GM19467 (cell line): ENCODE data around the gene SH3RF3.

Source experiments
- ATAC-seq: cut with Tn5 transposase; IDR thresholded peaks from one replicate; pipeline ENCODE4 v1.9.1; 2021; ENCODE audit warnings: mild to moderate bottlenecking, moderate library complexity; ENCODE audit not compliant: unreplicated experiment

SH3RF3 gene

GRCh38 chr2:109176928-109177327, 47.9 kb downstream of the SH3RF3 start:
- ATAC-seq = no peak

GRCh38 chr2:109177635-109178034, 48.6 kb downstream of the SH3RF3 start:
- no peak for ATAC-seq

GRCh38 chr2:109178968-109179367, 50.0 kb downstream of the SH3RF3 start:
- ATAC-seq = no peak

GRCh38 chr2:109180786-109181185, 51.8 kb downstream of the SH3RF3 start:
- no peak for ATAC-seq

GRCh38 chr2:109182426-109182825, 53.4 kb downstream of the SH3RF3 start:
- ATAC-seq = no peak

DNA sequence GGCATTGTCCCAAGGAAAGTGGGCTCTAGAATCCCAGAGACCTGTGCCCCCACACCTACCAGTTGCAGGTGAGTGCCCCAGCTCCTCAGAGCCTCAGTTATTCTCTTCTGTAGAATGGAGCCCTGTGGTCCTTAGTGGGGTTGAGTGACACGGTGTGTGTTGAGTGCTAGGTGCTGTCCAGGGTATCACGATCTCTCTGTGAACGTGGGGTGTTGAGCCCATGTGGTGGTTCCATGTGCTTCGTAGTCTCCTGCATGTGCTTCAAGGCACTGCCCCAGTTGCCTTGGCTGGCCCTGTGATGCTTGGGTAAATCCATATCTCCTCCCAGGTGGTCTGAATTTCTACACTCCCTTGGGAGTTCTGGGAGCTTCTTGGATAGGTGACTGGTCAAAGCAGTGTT, 54.9 kb downstream of the SH3RF3 start:
- no peak for ATAC-seq

- ATAC-seq = no peak
Observed at GRCh38 chr2:109184368-109184767, 55.4 kb downstream of the SH3RF3 start.

DNA sequence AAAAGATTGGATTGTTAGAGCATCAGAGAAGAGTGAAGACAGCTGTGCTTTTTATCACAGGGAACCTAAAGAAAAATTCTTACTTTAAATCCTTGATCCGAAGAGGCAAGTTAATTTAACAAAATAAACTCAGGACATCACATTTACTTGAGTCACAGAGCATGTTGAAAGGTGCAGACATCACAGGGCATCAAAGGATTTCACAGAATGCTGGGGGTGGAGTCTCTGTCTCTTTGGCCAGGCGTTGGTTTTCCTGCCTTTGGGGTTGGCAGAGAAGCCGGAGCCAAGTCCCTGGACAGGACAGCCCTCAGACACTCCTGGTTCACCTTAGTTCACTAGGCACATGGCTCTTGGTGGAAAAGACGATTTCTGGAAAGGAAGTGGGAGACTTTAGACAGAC, 56.3 kb downstream of the SH3RF3 start:
- ATAC-seq = no peak

DNA sequence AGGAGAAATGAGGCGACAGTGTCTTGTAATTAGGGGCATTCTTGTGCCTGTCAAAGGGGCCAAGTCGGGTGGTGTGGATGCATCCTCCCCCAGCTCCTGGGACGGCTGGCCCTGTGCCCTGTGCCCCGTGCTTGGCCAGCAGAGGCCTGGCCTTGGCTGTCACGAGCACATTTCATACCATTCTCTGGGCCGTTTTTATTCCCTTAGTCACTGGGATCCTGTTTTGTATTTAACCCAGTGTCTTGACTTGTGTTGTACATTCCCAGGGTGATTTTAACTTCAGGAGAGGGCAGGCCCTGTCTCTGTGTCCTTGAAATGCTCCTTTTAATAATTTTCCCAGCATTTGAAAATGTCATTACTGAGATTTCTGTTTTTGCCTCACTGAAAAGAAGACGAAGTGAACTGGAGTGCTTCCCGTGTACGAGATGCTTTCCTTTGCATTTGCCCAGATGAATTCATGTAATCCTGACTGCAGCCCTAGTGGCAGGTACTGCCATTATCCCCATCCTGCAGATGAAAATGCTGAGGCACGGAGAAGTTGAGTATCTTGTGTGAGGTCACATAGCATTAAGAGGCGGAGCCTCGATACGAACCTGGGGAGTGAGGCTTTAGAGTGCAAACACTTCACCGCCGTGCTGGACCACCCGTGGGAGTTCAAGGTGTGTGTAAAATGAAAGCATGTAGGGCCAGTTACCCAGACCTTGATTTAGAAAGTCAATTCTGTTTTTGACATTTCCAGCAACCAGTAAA, 57.0 kb downstream of the SH3RF3 start:
- no peak for ATAC-seq

- no peak for ATAC-seq
Observed at GRCh38 chr2:109186656-109187250, 57.7 kb downstream of the SH3RF3 start.

- ATAC-seq = no peak
Observed at GRCh38 chr2:109187711-109188495, 58.9 kb downstream of the SH3RF3 start.

DNA sequence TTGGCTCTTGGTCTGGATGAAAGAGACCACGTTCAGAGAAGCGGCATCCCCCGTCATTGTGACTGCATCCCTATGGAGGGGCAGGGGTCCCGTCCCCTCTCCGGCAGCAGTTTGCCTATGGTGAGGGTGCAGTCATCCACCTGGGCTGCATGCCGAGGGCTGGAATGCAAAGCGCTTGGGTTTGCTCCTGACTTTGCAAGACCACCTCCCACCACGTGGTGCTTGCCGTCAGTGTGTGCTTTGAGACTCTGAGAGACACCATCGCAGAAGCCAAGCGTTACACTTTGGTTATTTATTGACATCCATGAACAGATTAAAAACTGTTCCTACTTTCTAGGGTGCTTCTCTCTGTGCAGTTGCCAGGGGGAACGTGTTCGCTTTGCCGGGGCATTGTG, 59.5 kb downstream of the SH3RF3 start:
- no peak for ATAC-seq

DNA sequence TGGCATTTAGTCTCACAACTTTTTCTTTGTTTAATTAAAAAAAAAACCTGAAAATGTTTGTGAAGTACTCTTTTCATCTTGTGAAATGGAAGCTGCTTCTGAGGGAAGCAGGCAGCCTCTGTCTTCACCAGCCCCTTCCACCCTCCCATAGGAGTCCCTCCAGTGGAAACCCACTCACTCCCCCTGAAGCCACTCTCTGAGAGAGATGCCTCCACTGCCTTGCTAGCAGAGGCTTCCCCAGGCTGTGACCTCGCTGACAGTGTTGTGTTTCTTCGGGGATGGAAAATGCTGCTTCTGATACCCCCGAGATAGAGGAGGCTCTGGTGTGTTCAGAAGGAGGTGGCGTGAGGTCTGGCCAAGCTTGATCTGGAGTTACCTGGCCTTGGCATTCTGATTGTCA, 59.9 kb downstream of the SH3RF3 start:
- ATAC-seq = no peak

DNA sequence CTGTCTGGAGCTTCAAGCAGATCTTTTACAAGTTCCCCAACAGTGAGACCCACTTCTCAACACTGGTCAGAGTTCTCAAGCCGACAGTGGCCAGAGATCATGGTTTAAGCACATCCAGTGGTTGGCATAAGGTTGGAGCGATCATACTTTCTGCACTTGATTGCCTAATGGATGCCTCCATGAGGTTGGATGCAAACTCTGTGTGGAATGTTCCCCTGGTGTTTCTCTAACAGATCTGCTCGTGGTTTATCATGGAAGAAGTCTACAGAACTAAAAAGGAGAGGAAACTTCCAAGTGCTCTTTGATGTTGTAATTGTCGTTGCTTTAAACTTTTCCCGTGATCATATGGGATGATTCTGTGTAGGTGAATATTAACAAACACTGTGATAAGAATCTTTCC, 60.7 kb downstream of the SH3RF3 start:
- no peak for ATAC-seq

DNA sequence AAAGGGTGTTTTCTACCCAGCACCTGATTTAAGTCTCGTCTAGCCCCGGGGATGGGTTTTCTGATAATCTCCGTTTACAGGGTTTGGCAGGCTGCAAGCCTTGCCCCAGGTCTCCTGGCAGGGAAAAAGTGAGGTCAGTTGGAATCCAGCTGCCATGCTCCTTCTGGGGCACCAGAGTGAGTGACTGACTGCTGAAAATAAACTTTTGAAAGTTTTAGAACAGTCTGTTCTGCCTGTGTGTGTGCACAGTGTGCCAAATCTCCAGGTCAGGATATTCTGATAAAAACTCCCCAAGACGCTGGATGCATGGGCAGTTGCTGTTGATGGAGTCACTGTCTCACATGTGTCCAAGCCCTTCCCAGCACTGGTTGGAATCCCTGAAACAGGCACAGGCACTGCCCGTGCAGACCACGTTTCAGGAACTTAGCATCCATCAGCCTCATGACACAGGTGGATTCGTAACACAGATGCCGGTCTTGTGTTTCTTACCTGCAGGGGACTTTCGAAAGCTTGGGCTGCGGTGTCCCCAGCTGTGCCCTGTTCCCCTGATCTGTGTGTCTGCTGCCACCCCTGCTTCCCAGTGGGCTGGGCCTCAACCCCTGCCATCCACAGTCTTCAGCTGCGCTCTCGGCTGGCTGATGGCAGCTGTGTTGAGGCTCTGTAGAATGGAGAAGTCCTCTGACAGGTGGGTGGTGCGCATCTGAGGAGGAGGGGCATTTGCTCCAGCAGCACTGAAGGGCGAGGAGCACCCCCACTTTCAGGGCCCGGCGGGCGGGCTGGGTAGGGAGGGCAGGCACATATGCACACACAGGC, 65.0 kb downstream of the SH3RF3 start:
- no peak for ATAC-seq

DNA sequence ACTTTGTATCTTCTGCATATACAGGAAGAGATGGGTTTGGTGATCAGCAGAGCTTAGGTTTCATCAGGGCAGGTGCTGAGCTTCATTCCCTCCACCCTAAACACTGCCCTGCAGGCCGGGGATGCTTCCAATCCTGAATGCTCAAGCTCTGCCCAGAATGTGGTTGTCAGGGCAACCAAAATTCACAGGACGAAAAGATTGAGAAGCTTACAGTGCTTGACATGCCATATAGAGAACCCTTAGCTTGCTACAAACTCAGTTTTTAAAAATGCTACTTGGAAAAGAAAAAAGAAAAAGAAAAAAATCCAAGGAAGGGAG, 65.6 kb downstream of the SH3RF3 start:
- no peak for ATAC-seq

DNA sequence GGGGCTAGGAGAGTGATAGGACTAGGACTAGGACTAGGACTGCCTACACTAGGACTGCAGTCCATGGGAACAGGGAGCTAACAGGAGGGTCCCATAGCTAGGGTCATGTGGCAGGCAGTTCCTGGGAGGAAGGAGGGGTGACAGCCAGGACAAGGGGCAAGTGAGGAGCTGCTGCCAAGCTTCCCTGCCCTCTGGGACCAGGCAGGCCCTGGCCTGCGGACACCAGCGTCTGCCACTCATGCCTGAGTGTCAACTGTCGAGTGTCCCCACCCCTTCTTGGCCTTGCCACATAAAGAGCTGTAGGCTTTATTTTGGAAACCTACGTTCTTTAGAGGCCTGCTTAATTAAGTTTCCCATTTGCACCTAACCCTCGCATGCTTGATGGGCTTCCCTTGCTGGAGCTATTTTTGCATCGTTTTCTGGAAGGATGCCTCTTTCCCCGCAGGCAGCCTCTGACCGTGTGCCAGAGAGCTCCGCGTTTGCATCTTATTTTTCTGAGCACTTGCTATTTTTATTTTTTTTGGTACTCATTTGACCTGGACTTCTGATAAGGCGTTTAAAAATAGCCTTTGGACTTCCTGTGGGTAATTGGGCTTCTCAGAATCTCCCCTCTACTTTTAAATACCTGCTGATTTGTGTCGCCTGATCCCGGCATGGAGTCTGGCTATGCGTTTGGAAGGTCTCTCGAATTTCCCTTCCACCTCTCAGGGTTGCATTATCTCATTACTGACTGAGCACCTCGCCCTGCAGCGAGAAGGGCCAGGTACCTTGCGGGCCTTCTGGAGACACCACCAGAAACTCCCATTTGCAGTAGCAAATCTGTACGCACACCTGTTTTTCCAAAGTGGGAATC, 66.4 kb downstream of the SH3RF3 start:
- no peak for ATAC-seq

GRCh38 chr2:109196081-109196875, 67.3 kb downstream of the SH3RF3 start:
- ATAC-seq = no peak
